GM23248 (cell line): Measurements from ENCODE around the gene IFT27. TPM values are rescaled to one million over a fixed set of nuclear protein-coding genes. Genes with fewer than 3 reads are reported as not detected.
"Not testable (repeated sequence)": the region's sequence is repeated elsewhere in the genome, so short reads cannot be mapped to it uniquely, and the experiment has no call there.

Source experiments
- DNase-seq: peaks from one replicate; pipeline ENCODE4 v3.0.0-alpha.2; 2015
- H2AFZ ChIP-seq: fragments of 200-600 bp; sonication (generic); 2 replicates; pipeline ENCODE4 v1.6.1; 2016; ENCODE audit warnings: antibody characterized with exemption
- H3F3A ChIP-seq: fragments of 200-600 bp; sonication (generic); 2 replicates; pipeline ENCODE4 v1.6.1; 2016; ENCODE audit warnings: mild to moderate bottlenecking, antibody characterized with exemption, mixed run types; ENCODE audit not compliant: insufficient read depth
- H3K27ac ChIP-seq: fragments of 200-600 bp; sonication (generic); 2 replicates; pipeline ENCODE4 v1.5.1; 2016; ENCODE audit warnings: mild to moderate bottlenecking
- H3K27me3 ChIP-seq: fragments of 200-600 bp; sonication (generic); replicated peaks from 2 replicates; pipeline ENCODE4 v1.6.1; 2016; ENCODE audit warnings: mild to moderate bottlenecking; ENCODE audit not compliant: insufficient read depth
- H3K36me3 ChIP-seq: fragments of 200-600 bp; sonication (generic); 2 replicates; pipeline ENCODE4 v1.6.1; 2016; ENCODE audit warnings: low read depth, mild to moderate bottlenecking
- H3K4me1 ChIP-seq: fragments of 200-600 bp; sonication (generic); 2 replicates; pipeline ENCODE4 v1.6.1; 2016; ENCODE audit warnings: mild to moderate bottlenecking; ENCODE audit not compliant: insufficient read depth
- H3K4me2 ChIP-seq: fragments of 200-600 bp; sonication (generic); one replicate; pipeline ENCODE4 v1.6.1; 2016; ENCODE audit warnings: mild to moderate bottlenecking; ENCODE audit not compliant: unreplicated experiment
- H3K4me3 ChIP-seq: fragments of 200-600 bp; sonication (generic); 2 replicates; pipeline ENCODE4 v1.5.1; 2016; ENCODE audit warnings: mild to moderate bottlenecking
- H3K79me2 ChIP-seq: fragments of 200-600 bp; sonication (generic); 2 replicates; pipeline ENCODE4 v1.6.1; 2016; ENCODE audit warnings: mild to moderate bottlenecking; ENCODE audit not compliant: insufficient read depth
- H3K9ac ChIP-seq: fragments of 200-600 bp; sonication (generic); 2 replicates; pipeline ENCODE4 v1.6.1; 2016; ENCODE audit warnings: mild to moderate bottlenecking
- H3K9me2 ChIP-seq: fragments of 200-600 bp; sonication (generic); 2 replicates; pipeline ENCODE4 v1.6.1; 2016; ENCODE audit warnings: mixed run types, mild to moderate bottlenecking, moderate library complexity; ENCODE audit not compliant: insufficient read depth
- H3K9me3 ChIP-seq: fragments of 200-600 bp; sonication (generic); one replicate; pipeline ENCODE4 v1.6.1; 2017; ENCODE audit warnings: low read depth
- H4K20me1 ChIP-seq: fragments of 200-600 bp; sonication (generic); 2 replicates; pipeline ENCODE4 v1.6.0; 2016; ENCODE audit not compliant: insufficient read depth
- EZH2 ChIP-seq: fragments of 200-600 bp; sonication (generic); IDR thresholded peaks from 2 replicates; pipeline ENCODE4 v1.6.1; 2018; ENCODE audit warnings: antibody characterized with exemption, mild to moderate bottlenecking; ENCODE audit not compliant: insufficient read depth, poor library complexity, severe bottlenecking
- EZH2phosphoT487 ChIP-seq: fragments of 200-600 bp; sonication (generic); IDR thresholded peaks from 2 replicates; pipeline ENCODE4 v1.6.1; 2018; ENCODE audit warnings: antibody characterized with exemption, moderate library complexity, mild to moderate bottlenecking, low read depth; ENCODE audit not compliant: insufficient read depth
- WGBS, 2 experiments: methylation state at CpG; one replicate each; pipeline ENCODE4 v1.1.6; 2015 to 2017; ENCODE audit warnings: low lambda C conversion rate in 2 of 2, low coverage in 1 of 2; ENCODE audit errors: missing lambda C conversion rate in 2 of 2; 5-methylcytosine and 5-hydroxymethylcytosine counted together
- in situ Hi-C: fragments of 300-500 bp; cut with MboI; formaldehyde crosslinking; loops from 2 replicates; pipeline ENCODE4 v1.15.0; 2020
- polyA plus RNA-seq: library from polyadenylated mRNA; unstranded; fragments of >200 nt; fragmentation: Nextera tagmentation; extraction: Ambion mirVana; gene quantifications from 2 replicates; pipeline ENCODE4 v1.2.1, GENCODE V29; 2016
- total RNA-seq: library from RNA; depleted of rRNA; stranded (reverse); fragments of >200 nt; shearing (Covaris generic); gene quantifications from 2 replicates; pipeline ENCODE4 v1.2.3, GENCODE V29; 2014

Gene IFT27
- total and polyA plus RNA-seq, 2 experiments from 2014 or later = 10.1 to 28.8 TPM

GRCh38 chr22:36756031-36756430 lies 19.9 kb downstream of the IFT27 start:
- H3K27ac ChIP-seq = no peak overlapping the region
- no peak overlapping the region for H2AFZ ChIP-seq
- no peaks in the 10 kb centered on the region for H3K9me3 ChIP-seq
- no peak for DNase-seq
- no peaks in the 10 kb centered on the region for H3K36me3 ChIP-seq
- H3K4me1 ChIP-seq = no peaks in the 10 kb centered on the region
- TF ChIP-seq EZH2phosphoT487 (no peak), EZH2 (no peak)
- no peaks in the 10 kb centered on the region for H3F3A ChIP-seq
- no peak overlapping the region for H3K4me2 ChIP-seq
- in situ Hi-C loops = loop anchor here (10.0 kb wide), 1 partner anchor 201 kb away; no protein-coding TSS in a partner anchor
- 43 to 46% methylated on average over 6 to 7 of the region's 7 CpGs for WGBS, 2 experiments
- H3K9ac ChIP-seq = no peak overlapping the region
- H3K4me3 ChIP-seq = no peak overlapping the region
- no peaks in the 10 kb centered on the region for H3K9me2 ChIP-seq
- peaks cover 26% of the 10 kb centered on the region for H3K27me3 ChIP-seq
- H3K79me2 ChIP-seq = no peaks in the 10 kb centered on the region
- no peaks in the 10 kb centered on the region for H4K20me1 ChIP-seq

- 57 to 76% methylated on average over 6 of the region's 6 CpGs for WGBS, 2 experiments
- no peak overlapping the region for H3K27ac ChIP-seq
- H3K36me3 ChIP-seq = no peaks in the 10 kb centered on the region
- no peak overlapping the region for H3K9ac ChIP-seq
- H3K4me2 ChIP-seq = no peak overlapping the region
- no peaks in the 10 kb centered on the region for H3F3A ChIP-seq
- peaks cover 26% of the 10 kb centered on the region for H3K27me3 ChIP-seq
- no peak for TF ChIP-seq EZH2phosphoT487
- no peak for TF ChIP-seq EZH2
- no peaks in the 10 kb centered on the region for H3K9me2 ChIP-seq
- no peaks in the 10 kb centered on the region for H3K79me2 ChIP-seq
- H2AFZ ChIP-seq = no peak overlapping the region
- no peaks in the 10 kb centered on the region for H4K20me1 ChIP-seq
- no peaks in the 10 kb centered on the region for H3K4me1 ChIP-seq
- DNase-seq = no peak
- in situ Hi-C loops = loop anchor here (10.0 kb wide), 1 partner anchor 201 kb away; no protein-coding TSS in a partner anchor
- no peak overlapping the region for H3K4me3 ChIP-seq
- no peaks in the 10 kb centered on the region for H3K9me3 ChIP-seq
Measured at GRCh38 chr22:36755316-36755715, 20.6 kb downstream of the IFT27 start.

- in situ Hi-C loops = loop anchor here (10.0 kb wide), 1 partner anchor 200 kb away; no protein-coding TSS in a partner anchor
- H3K4me2 ChIP-seq, H3K9ac ChIP-seq, H3K9me3 ChIP-seq, H3K4me3 ChIP-seq, H2AFZ ChIP-seq, H3K9me2 ChIP-seq, H3F3A ChIP-seq, DNase-seq, H4K20me1 ChIP-seq, H3K36me3 ChIP-seq, H3K79me2 ChIP-seq, H3K27ac ChIP-seq, H3K4me1 ChIP-seq: not testable (repeated sequence)
- H3K27me3 ChIP-seq = peaks cover 26% of the 10 kb centered on the region
- whole genome bisulfite sequencing, 2 experiments = 70 to 72% methylated on average over 9 of the region's 9 CpGs
Measured at GRCh38 chr22:36754881-36755280, 21.0 kb downstream of the IFT27 start.

DNA sequence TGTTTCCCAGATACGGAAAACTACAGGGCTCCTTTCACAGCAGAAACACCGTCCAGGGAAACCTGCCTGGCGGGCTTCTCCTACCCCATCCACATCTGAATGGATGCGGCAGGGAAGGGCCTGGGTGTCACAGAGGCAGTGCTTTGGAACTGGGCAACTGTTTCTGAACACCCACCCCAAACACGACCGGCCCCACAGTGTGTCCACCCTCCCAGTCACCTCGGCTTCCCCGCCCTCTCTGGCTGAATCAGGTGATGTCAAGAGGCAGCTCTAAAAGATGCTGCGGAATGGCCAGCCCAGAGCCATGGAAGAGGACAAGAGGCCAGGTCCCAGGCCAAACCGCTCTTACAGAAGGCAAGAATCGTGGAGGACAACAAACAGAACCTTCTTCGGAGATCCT lies 22.0 kb downstream of the IFT27 start:
- Histone ChIP-seq H4K20me1 (no peaks in the 10 kb centered on the region), H3K9me2 (no peaks in the 10 kb centered on the region), H3K9ac (no peak overlapping the region), H3K27me3 (peaks cover 26% of the 10 kb centered on the region), H3K4me2 (no peak overlapping the region), H3K4me1 (no peaks in the 10 kb centered on the region), H3K79me2 (no peaks in the 10 kb centered on the region), H3K4me3 (no peak overlapping the region), H3K9me3 (no peaks in the 10 kb centered on the region), H2AFZ (no peak overlapping the region), H3K36me3 (no peaks in the 10 kb centered on the region), H3K27ac (no peak overlapping the region), H3F3A (no peaks in the 10 kb centered on the region)
- DNase-seq = no peak
- in situ Hi-C loops = loop anchor here (10.0 kb wide), 1 partner anchor 199 kb away; no protein-coding TSS in a partner anchor
- TF ChIP-seq EZH2phosphoT487 = no peak
- no peak for TF ChIP-seq EZH2
- WGBS, 2 experiments = 40 to 44% methylated on average over 12 of the region's 12 CpGs
